ENCODE results near the gene SPTB. TPM values are rescaled to one million over a fixed set of nuclear protein-coding genes. Genes with fewer than 3 reads are reported as not detected.
"Not testable (repeated sequence)": the region's sequence is repeated elsewhere in the genome, so short reads cannot be mapped to it uniquely, and the experiment has no call there.

The SPTB gene
- total RNA-seq, 2 experiments from 2014 or later = 0.31 to 0.32 TPM

DNA sequence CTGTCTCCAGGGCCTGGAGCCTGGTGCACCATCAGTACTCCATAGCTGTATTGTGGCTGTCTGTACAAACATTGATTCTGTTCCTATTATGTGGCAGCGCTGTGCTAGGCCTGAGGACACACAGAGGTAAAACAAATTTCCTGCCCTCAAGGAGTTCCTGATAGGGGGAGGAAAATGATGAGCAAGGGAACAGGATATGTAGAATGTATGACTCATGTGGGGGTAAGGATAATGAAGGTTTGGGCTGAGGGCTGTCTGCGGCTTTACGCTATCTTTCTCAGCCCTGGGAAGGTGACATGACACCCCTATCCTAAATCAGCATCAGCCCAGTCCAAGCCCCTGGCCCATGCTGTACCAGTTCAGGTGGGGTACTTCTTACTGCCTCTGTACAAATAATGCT is 74.1 kb downstream of the SPTB start:
- not testable (repeated sequence) for H3K4me3 Mint-ChIP-seq, H3K4me1 Mint-ChIP-seq, DNase-seq, H3K27me3 Mint-ChIP-seq, H3K9me3 Mint-ChIP-seq, H3K36me3 Mint-ChIP-seq, H3K27ac Mint-ChIP-seq

DNA sequence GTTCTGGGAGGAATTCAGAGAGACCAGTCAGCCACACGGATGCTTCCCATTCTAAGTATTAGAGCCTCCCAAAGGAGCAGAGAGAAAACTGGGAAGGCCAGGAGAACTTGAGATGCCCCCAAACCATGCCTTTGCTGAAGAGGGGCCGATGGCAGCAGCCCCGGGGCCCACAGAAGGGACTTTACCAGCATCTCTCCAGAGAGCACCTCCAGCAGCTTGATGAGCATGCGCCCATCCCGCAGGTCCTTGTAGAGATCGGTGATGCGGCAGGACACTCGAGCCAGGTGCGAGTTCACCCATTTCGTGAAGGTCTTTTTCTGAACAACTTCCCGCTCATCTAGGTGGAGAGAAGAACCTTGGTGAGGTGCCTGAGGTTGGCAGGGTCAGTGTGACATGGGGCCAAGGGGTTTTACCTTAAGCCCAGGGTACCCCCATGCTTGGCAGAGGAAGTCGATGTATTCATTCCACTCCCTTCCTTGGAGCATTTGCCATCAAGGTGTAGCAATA is 74.9 kb downstream of the SPTB start:
- no peak for DNase-seq
- Mint-ChIP-seq H3K36me3 (no peaks in the 10 kb centered on the region), H3K4me3 (no peak overlapping the region), H3K4me1 (no peaks in the 10 kb centered on the region), H3K9me3 (no peaks in the 10 kb centered on the region), H3K27ac (no peak overlapping the region), H3K27me3 (peaks cover 3% of the 10 kb centered on the region)

DNA sequence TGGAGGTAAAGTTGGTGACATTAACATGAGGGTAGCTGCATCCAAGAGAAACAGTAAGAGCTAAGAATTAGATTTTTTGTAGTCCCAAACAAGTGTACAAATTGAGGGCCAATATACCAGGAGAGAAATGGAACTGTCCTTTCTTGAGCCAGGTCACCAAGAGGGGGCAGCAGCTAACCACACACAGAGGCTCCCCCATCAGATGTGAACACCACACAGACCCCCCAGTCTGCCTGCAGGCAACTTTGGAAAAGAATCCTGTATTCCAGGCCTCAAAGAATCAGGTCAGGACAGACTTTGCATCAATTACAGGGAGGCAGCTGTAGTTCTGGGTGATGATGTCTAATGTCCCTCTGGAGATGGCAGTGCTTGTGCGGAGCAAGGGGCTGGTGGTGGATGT is 77.9 kb downstream of the SPTB start:
- H3K4me1 Mint-ChIP-seq = no peaks in the 10 kb centered on the region
- H3K36me3 Mint-ChIP-seq = no peaks in the 10 kb centered on the region
- no peak overlapping the region for H3K4me3 Mint-ChIP-seq
- DNase-seq = no peak
- H3K27ac Mint-ChIP-seq = no peak overlapping the region
- no peaks in the 10 kb centered on the region for H3K27me3 Mint-ChIP-seq
- no peaks in the 10 kb centered on the region for H3K9me3 Mint-ChIP-seq

DNA sequence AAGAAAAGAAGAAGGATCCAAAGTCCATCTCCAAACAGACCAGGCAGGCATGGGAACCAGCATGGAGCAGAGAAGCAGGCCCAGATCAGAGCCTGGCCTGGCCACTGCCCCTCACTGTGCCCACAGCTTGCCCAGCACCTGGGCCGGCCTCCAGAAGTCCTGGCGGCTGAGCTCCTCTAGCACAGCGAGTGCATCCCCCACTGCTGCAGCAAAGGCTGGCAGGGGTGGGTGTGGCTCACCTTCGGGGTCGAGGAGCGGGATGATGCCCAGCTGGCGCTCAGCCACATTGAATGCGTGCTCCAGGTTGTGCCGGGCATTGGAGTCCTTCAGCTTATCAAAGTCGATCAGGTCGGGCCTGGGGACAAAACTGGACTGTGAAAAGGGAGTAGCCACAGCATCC is 78.7 kb downstream of the SPTB start:
- H3K9me3 Mint-ChIP-seq = no peaks in the 10 kb centered on the region
- no peaks in the 10 kb centered on the region for H3K27me3 Mint-ChIP-seq
- H3K4me3 Mint-ChIP-seq = no peak overlapping the region
- DNase-seq = no peak
- H3K4me1 Mint-ChIP-seq = no peaks in the 10 kb centered on the region
- H3K36me3 Mint-ChIP-seq = no peaks in the 10 kb centered on the region
- H3K27ac Mint-ChIP-seq = no peak overlapping the region

DNA sequence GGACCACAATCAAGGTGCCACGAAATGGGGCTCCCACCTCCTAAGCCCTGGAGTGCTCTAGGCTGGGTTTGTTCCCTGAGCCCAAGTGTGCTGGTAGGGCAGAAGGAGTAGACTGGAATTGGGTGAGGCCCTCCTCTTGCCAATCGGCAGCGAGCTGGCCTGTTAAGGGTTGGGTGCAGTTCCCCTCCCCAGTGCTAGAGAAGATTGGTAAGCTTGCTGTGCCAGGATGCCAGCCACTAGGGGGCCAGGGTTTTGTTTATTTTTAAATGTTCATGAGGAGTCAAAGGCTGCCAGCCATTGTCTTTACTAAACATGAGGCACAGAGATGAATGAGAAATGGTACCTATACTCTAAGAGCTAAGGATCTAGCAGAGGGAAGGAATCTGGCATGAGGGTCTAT is 79.7 kb downstream of the SPTB start:
- DNase-seq = no peak
- H3K27me3 Mint-ChIP-seq = no peaks in the 10 kb centered on the region
- no peaks in the 10 kb centered on the region for H3K9me3 Mint-ChIP-seq
- H3K4me3 Mint-ChIP-seq = no peak overlapping the region
- no peaks in the 10 kb centered on the region for H3K36me3 Mint-ChIP-seq
- no peaks in the 10 kb centered on the region for H3K4me1 Mint-ChIP-seq
- no peak overlapping the region for H3K27ac Mint-ChIP-seq

DNA sequence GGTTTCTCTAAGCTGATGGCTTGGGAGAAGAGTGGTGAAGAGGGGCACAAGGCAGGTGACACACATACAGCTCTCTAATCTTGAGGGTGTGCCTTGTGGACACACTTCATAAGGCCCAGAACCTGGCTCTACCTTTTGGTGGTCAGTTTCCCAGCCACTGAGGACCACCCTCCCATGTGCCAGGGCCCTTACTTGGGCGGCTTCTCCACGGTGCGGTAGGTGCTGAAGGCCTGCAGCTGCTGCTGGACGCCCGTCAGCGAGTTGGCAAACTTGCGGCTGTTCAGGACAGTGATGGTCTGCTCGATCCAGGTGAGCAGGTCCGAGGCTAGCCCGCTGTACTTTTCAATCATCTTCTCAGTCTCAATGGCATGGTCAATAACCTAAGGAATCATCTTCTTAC is 80.2 kb downstream of the SPTB start:
- H3K27ac Mint-ChIP-seq = no peak overlapping the region
- H3K27me3 Mint-ChIP-seq = no peaks in the 10 kb centered on the region
- H3K9me3 Mint-ChIP-seq = no peaks in the 10 kb centered on the region
- no peak overlapping the region for H3K4me3 Mint-ChIP-seq
- H3K4me1 Mint-ChIP-seq = no peaks in the 10 kb centered on the region
- DNase-seq = no peak
- no peaks in the 10 kb centered on the region for H3K36me3 Mint-ChIP-seq

DNA sequence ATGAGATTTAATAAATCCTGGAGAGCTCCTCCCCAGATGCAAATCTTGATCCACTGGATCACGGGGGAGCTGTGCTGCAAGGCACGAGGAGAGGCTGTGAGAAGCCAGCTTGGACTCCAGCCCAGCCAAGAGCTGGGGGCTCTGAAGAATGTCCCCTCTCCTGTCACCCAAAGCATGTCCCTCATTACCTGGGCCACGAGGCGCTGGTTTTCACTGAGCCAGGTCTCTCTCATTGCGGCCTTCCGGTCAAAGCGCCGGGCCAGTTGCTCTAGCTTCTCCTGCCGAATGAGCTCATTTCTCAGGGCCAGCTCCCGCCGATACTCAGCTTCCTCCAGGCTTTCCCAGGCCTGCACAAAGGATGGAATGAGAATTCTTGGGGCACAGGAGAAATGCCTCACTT is 83.3 kb downstream of the SPTB start:
- DNase-seq = no peak
- Mint-ChIP-seq H3K9me3 (no peaks in the 10 kb centered on the region), H3K4me3 (no peak overlapping the region), H3K27me3 (no peaks in the 10 kb centered on the region), H3K27ac (no peak overlapping the region), H3K36me3 (no peaks in the 10 kb centered on the region), H3K4me1 (no peaks in the 10 kb centered on the region)

DNA sequence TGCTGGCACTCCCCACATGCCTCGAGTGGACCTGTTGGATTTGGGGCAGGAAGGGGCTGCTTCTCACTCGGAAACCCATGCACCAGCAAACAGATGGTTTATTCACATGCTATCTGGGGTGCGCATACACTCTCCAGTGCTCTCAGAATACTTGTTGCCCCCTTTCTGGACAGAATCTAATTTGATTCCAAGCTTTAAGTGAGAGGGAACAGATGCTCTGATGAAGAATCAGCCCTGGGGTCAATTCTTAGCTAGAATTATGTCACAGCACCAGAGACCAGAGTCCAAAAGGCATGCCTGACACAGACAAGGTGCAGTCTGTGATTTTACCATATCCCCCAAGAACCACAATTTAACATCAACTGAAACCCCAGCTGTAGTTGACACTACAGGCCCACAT is 83.8 kb downstream of the SPTB start:
- no peaks in the 10 kb centered on the region for H3K9me3 Mint-ChIP-seq
- no peaks in the 10 kb centered on the region for H3K4me1 Mint-ChIP-seq
- H3K36me3 Mint-ChIP-seq = no peaks in the 10 kb centered on the region
- no peak overlapping the region for H3K4me3 Mint-ChIP-seq
- DNase-seq = no peak
- no peak overlapping the region for H3K27ac Mint-ChIP-seq
- H3K27me3 Mint-ChIP-seq = no peaks in the 10 kb centered on the region

DNA sequence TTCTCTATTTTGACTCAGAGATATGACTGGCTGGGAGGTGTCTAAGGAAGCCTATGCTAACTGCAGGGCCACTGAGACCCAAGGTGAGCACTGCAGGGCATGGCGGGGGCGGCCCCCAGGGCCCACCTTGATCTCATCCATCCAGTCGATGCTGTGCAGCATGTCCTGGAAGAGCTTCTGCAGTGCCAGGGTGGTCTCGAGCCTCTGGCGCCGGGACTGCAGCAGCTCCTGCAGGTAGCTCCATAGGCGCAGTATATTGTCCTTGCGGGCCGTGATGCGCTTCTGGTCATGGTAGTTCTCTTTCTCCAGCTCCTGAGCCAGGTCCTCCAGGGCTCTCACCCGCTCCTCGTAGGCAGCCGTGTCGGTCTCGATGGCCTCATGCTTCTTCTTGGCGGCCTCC is 84.5 kb downstream of the SPTB start:
- Mint-ChIP-seq H3K9me3 (no peaks in the 10 kb centered on the region), H3K27ac (no peak overlapping the region), H3K4me1 (no peaks in the 10 kb centered on the region), H3K36me3 (no peaks in the 10 kb centered on the region), H3K4me3 (no peak overlapping the region), H3K27me3 (no peaks in the 10 kb centered on the region)
- no peak for DNase-seq

DNA sequence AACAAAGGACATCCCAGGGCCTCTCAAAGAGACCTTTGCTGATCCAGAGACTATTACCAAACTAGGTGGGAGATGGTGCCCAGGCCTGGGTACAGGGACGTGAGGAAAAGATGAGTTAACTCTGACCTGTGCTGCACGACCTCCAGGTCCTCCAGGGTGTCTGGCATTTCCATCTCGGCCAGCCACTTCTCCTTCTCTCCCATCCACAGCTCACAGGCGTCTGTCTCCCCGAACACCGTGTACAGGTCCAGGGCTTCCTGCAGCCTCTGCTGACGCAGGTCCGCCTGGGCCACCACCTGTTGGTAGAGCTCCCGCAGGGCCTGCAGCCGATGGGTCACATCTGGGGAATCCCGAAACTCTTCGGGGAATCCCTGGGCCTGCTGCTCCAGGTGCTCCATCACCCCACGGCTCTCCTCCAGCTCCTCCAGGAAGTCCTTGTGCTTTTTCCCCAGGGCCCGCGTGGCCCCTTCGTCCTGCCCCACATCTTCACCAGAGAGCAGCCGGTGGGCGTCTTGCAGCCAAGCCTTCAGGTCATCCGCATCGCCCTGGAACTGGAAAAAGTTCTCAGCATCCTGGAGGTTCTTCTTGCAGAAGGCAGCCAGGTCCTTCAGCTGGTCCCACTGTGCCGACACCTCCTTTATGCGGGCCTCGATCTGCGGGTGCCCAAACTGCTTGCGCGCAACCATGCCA is 86.7 kb downstream of the SPTB start:
- DNase-seq = no peak
- no peaks in the 10 kb centered on the region for H3K9me3 Mint-ChIP-seq

DNA sequence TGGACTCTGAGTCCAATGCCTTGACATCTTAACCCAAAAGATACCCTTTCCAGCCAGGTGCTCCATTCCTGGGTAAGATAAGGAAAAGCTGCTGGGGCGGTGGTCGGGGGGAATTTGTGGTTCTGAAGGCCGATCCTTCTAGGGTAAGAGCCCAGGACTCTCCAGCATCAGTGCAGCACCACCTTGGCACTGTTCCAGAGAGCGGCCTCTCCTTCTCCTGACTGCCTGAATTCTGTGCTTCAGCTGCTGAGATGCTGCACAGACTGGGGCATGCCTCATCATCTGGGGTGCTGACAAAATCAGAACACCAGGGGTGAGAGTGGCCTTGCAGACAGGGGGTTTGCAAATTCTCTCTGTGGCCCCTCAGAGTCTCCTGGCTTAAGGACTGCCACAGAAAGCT is 87.5 kb downstream of the SPTB start:
- H3K9me3 Mint-ChIP-seq = no peaks in the 10 kb centered on the region
- H3K4me1 Mint-ChIP-seq = no peaks in the 10 kb centered on the region
- H3K4me3 Mint-ChIP-seq = no peak overlapping the region
- DNase-seq = no peak
- no peak overlapping the region for H3K27ac Mint-ChIP-seq
- no peaks in the 10 kb centered on the region for H3K36me3 Mint-ChIP-seq
- no peaks in the 10 kb centered on the region for H3K27me3 Mint-ChIP-seq

More for the DNA sequence above, 86.7 kb downstream of the SPTB start:
- H3K36me3 Mint-ChIP-seq = no peaks in the 10 kb centered on the region
- H3K27me3 Mint-ChIP-seq = no peaks in the 10 kb centered on the region
- H3K4me3 Mint-ChIP-seq = no peak overlapping the region
- no peak overlapping the region for H3K27ac Mint-ChIP-seq
- no peaks in the 10 kb centered on the region for H3K4me1 Mint-ChIP-seq

DNA sequence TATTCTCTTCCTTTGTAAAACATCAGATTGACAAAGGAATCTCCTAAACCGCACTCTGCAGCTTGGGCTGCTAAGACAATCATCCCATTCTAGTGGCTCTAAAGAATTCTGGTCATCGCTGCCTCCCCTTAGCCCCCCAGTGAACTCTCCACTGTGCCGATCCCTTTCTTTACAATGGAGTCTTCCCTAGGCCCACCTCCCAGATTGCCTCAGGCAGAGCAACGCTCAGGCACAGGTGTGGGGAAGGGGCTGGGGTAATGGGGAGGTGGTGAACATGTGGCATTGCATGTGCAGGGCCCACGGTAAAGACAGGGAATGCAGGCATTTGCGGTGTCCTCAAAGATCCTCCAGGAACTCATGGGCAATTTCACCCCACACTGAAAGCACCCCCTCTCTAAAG is 89.2 kb downstream of the SPTB start:
- Mint-ChIP-seq H3K36me3 (no peaks in the 10 kb centered on the region), H3K27me3 (no peaks in the 10 kb centered on the region), H3K27ac (no peak overlapping the region), H3K4me3 (no peak overlapping the region), H3K4me1 (no peaks in the 10 kb centered on the region), H3K9me3 (no peaks in the 10 kb centered on the region)
- no peak for DNase-seq

DNA sequence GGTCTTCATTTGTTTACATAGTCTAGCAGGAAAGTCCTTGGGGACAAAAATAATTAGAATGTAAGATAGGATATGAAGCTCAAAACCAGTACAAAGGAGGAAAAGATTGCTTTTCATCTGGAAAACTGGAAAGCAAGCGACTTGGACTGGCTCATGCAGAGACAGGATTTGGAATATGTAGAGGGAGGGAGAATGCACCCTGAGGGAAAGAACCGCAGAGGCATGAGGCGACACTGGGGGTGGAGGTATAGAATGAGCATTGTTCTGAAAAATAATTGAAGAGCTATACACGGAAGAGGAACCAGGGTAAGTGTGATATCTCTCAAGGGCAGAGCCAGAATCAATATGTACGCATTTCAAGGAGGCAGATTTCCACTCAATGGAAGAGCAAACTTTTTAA is 90.0 kb downstream of the SPTB start:
- Mint-ChIP-seq H3K27me3 (no peaks in the 10 kb centered on the region), H3K27ac (no peak overlapping the region), H3K4me3 (no peak overlapping the region), H3K36me3 (no peaks in the 10 kb centered on the region), H3K4me1 (no peaks in the 10 kb centered on the region), H3K9me3 (no peaks in the 10 kb centered on the region)
- DNase-seq = no peak

DNA sequence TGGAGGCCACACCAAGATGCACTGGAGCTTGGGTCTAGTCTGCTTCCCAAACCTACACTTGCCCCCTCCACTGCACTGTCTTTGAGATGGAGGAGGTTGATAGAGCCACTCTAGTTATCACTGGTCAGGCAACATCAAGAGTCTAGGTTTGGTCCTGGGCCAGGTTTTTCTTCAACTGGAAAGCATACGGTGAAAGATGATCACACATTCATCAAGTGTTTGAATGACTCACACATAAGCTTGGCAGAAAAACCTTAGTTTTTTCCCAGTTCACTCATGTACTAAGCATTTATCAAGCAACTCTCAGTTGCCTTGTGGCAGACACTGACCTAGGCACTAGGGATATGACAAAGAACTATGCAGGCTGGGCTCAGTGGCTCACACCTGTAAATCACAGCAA is 91.0 kb downstream of the SPTB start:
- DNase-seq = no peak
- Mint-ChIP-seq H3K27me3 (no peaks in the 10 kb centered on the region), H3K27ac (no peak overlapping the region), H3K9me3 (no peaks in the 10 kb centered on the region), H3K36me3 (no peaks in the 10 kb centered on the region), H3K4me3 (no peak overlapping the region), H3K4me1 (no peaks in the 10 kb centered on the region)

DNA sequence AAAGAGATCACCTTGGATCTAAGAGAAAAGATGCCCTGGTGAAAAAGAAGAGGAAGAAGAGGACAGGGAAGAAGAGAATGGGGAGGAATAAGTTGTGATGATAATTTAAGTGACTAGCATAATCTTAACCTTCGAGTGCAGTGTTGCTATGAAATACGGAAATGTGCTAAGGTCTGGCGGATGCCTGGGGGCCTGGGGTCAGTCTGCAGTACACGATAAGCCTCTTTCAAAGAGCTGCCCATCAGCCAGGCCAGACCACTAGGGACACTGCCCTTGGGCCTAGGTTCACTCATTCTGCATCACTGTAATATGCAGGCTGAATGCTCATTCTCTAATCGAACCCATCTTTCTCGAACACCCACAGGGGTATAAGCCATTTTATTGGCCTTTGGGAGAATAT is 92.1 kb downstream of the SPTB start:
- Mint-ChIP-seq H3K4me1 (no peaks in the 10 kb centered on the region), H3K27me3 (no peaks in the 10 kb centered on the region), H3K9me3 (no peaks in the 10 kb centered on the region), H3K27ac (no peak overlapping the region), H3K4me3 (no peak overlapping the region), H3K36me3 (no peaks in the 10 kb centered on the region)
- DNase-seq = no peak

DNA sequence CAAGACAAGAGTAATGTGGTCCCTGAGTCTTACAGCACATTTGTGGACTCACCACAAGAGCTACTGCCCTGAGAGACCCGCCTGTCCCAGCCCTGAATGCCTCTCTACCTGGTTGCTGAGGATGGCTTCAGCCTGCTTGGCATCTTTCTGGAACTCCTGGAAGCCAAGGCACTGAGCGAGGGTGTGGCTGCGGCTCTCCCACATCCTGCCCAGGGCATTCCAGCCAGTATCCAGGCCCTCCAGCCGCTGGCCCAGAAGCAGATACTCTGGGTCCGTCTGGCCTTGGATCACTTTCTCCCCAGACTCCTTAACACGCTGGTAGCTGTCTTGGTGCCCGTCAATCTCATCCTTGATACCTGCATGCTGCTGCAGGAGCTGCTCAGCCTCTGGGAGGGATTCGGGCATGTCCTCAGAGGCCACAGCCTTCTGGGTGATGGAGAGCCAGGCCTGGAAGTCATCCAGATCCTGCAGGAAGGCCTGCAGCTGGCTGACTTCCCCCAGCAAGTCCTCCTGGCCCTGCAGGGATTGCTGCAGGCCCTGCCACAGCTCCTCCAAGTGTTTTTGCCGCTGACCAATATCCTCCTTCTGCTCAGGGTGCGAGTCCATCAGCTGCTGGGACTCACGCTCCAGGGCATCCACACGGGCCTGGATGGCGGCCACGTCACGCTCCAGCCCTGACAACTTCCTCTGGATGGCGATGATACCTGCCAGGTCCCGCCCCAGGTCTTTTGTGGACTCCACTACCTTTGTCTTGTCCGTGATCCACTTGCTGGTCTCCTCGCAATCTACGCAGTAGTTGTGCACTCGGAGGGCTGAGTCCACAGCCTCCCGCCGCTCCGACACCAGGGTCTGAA is 93.2 kb downstream of the SPTB start:
- Mint-ChIP-seq H3K4me3 (no peak overlapping the region), H3K36me3 (no peaks in the 10 kb centered on the region), H3K27ac (no peak overlapping the region), H3K9me3 (no peaks in the 10 kb centered on the region), H3K27me3 (no peaks in the 10 kb centered on the region), H3K4me1 (no peaks in the 10 kb centered on the region)
- no peak for DNase-seq
